HepG2 (cell line): ENCODE data around the gene KCNH8. TPM values are rescaled to one million over a fixed set of nuclear protein-coding genes. Genes with fewer than 3 reads are reported as not detected.

Experiments
- ATAC-seq: fragments of 200-7000 bp; cut with Tn5 transposase; 3 replicates; pipeline ENCODE4 v1.9.1; 2020; ENCODE audit warnings: mild to moderate bottlenecking, moderate library complexity
- BruUV-seq: library from RNA; stranded (reverse); fragments of 400-500 nt; replicated peaks from 2 replicates; lab custom pipeline; 2021; lab: Mats Ljungman, UMichigan
- CTCF ChIA-PET: fragments of 300-600 bp; formaldehyde crosslinking; extraction: SDS; loops from one replicate; lab custom pipeline; 2021; ENCODE audit warnings: low total read pairs, inconsistent platforms, low intra/inter-chr PET ratio; lab: Yijun Ruan, JAX
- POLR2A ChIA-PET: fragments of 350-600 bp; sonication (Branson Sonifier 250); formaldehyde crosslinking; loops from one replicate; lab custom pipeline; 2020; ENCODE audit warnings: antibody characterized with exemption, inconsistent platforms; lab: Yijun Ruan, JAX
- DNase-seq: peaks from one replicate; pipeline ENCODE4 v3.0.0-alpha.2; 2015; ENCODE audit warnings: low spot score
- FAIRE-seq: peaks from 3 replicates; lab custom pipeline; 2011; peaks lifted over from hg19 to GRCh38; lab: Jason Lieb, UNC
- H2AFZ ChIP-seq: one replicate; pipeline ENCODE4 v1.6.1; 2011; ENCODE audit warnings: low read length, inconsistent platforms
- H3K27ac ChIP-seq: fragments of 300-600 bp; 3 replicates; pipeline ENCODE4 v1.8.0; 2011; ENCODE audit warnings: mixed run types, mild to moderate bottlenecking, mixed read lengths, low read length, inconsistent platforms; ENCODE audit not compliant: insufficient read depth; ENCODE audit errors: extremely low read length
- H3K27me3 ChIP-seq, 2 experiments: fragments of 200-600 bp in 1 of 2; 2 replicates in 1 of 2; 3 replicates in 1 of 2; pipeline versions ENCODE4 v1.6.0 to v1.8.0; 2011; ENCODE audit warnings: low read length in 2 of 2, mild to moderate bottlenecking in 2 of 2, moderate library complexity in 2 of 2, inconsistent platforms in 1 of 2; ENCODE audit not compliant: insufficient read depth in 2 of 2, control insufficient read depth in 1 of 2
- H3K36me3 ChIP-seq, 2 experiments: fragments of 200-600 bp in 1 of 2; replicated peaks in 1 of 2; 2 replicates in 1 of 2; 3 replicates in 1 of 2; pipeline versions ENCODE4 v1.5.1 to v1.8.0; 2011; ENCODE audit warnings: low read length in 2 of 2, inconsistent platforms in 1 of 2; ENCODE audit not compliant: insufficient read depth in 2 of 2, control insufficient read depth in 1 of 2
- H3K4me1 ChIP-seq: 2 replicates; pipeline ENCODE4 v1.5.1; 2012; ENCODE audit warnings: low read length, inconsistent platforms; ENCODE audit not compliant: insufficient read depth
- H3K4me2 ChIP-seq: 2 replicates; pipeline ENCODE4 v1.6.0; 2011; ENCODE audit warnings: low read depth, low read length, inconsistent platforms
- H3K4me3 ChIP-seq, 3 experiments: fragments of 200-600 bp in 1 of 3; sonication (generic), shearing (Covaris generic) in 1 of 3; replicated peaks in 1 of 3; 2 replicates each; pipeline ENCODE4 v1.5.1; 2011 to 2016; ENCODE audit warnings: low read length in 3 of 3, inconsistent platforms in 2 of 3, low read depth in 2 of 3, mild to moderate bottlenecking in 2 of 3, control low read depth in 1 of 3, mixed read lengths in 1 of 3; ENCODE audit not compliant: insufficient read depth in 1 of 3
- H3K79me2 ChIP-seq: one replicate; pipeline ENCODE4 v1.6.1; 2011; ENCODE audit warnings: low read length, inconsistent platforms; ENCODE audit not compliant: insufficient read depth
- H3K9ac ChIP-seq: 2 replicates; pipeline ENCODE4 v1.6.0; 2011; ENCODE audit warnings: mild to moderate bottlenecking, low read depth, low read length, inconsistent platforms; ENCODE audit not compliant: insufficient read depth
- H3K9me3 ChIP-seq: 2 replicates; pipeline ENCODE4 v1.5.1; 2012; ENCODE audit warnings: mild to moderate bottlenecking, low read length
- H4K20me1 ChIP-seq: 2 replicates; pipeline ENCODE4 v1.6.0; 2011; ENCODE audit warnings: inconsistent platforms, mild to moderate bottlenecking, low read length, moderate library complexity; ENCODE audit not compliant: insufficient read depth
- CENPX ChIP-seq: sonication (generic); formaldehyde crosslinking; IDR thresholded peaks from 2 replicates; pipeline ENCODE4 v1.9.0; 2021; ENCODE audit warnings: mild to moderate bottlenecking, missing genetic modification reagents, moderate library complexity
- CHD4 ChIP-seq: fragments of 200-600 bp; sonication (generic); IDR thresholded peaks from 2 replicates; pipeline ENCODE4 v1.7.0; 2017; ENCODE audit warnings: mild to moderate bottlenecking, low read length, borderline replicate concordance
- FOXP1 ChIP-seq, 2 experiments: fragments of 450-650 bp in 1 of 2; IDR thresholded peaks; 2 replicates each; pipeline ENCODE4 v1.6.1; 2017 to 2018; ENCODE audit warnings: antibody characterized with exemption in 1 of 2
- MIER2 ChIP-seq: IDR thresholded peaks from 2 replicates; pipeline ENCODE4 v1.6.1; 2016; ENCODE audit warnings: missing biosample characterization, missing genetic modification reagents
- SALL2 ChIP-seq: sonication (generic); formaldehyde crosslinking; IDR thresholded peaks from 2 replicates; pipeline ENCODE4 v1.8.1; 2023; ENCODE audit warnings: mild to moderate bottlenecking, missing genetic modification reagents, inconsistent platforms
- TRIM22 ChIP-seq: fragments of 450-650 bp; IDR thresholded peaks from 2 replicates; pipeline ENCODE4 v1.6.1; 2017
- ZBTB7B ChIP-seq: sonication (generic); formaldehyde crosslinking; IDR thresholded peaks from 2 replicates; pipeline ENCODE4 v1.4.0; 2020; ENCODE audit warnings: missing genetic modification reagents
- ZNF616 ChIP-seq: sonication (generic); formaldehyde crosslinking; IDR thresholded peaks from 2 replicates; pipeline ENCODE4 v1.5.0; 2020; ENCODE audit warnings: low read depth, mild to moderate bottlenecking, missing genetic modification reagents
- ZNF776 ChIP-seq: sonication (generic); formaldehyde crosslinking; IDR thresholded peaks from 2 replicates; pipeline ENCODE4 v1.4.0; 2020; ENCODE audit warnings: mild to moderate bottlenecking, missing genetic modification reagents
- ZUFSP ChIP-seq: sonication (generic); formaldehyde crosslinking; IDR thresholded peaks from 2 replicates; pipeline ENCODE4 v1.9.0; 2021; ENCODE audit warnings: missing genetic modification reagents, mild to moderate bottlenecking, borderline replicate concordance
- WGBS: methylation state at CpG from one replicate; pipeline ENCODE4 v1.1.6; 2017; ENCODE audit warnings: low lambda C conversion rate; 5-methylcytosine and 5-hydroxymethylcytosine counted together
- in situ Hi-C: cut with HindIII; loops from 2 replicates; pipeline ENCODE4 v1.10.0; 2017; ENCODE audit warnings: low pct_unique_long_range_greater_than_20kb; ENCODE audit not compliant: extremely low pct_ligation_motif_present
- intact Hi-C: fragments of 100-400 bp; cut with micrococcal nuclease; formaldehyde crosslinking; loops from one replicate; pipeline ENCODE4 v1.10.0; 2022; ENCODE audit not compliant: unreplicated experiment
- polyA plus RNA-seq, 8 experiments: library from polyadenylated mRNA; depleted of rRNA in 3 of 8; stranded (reverse) in 7 of 8; unstranded in 1 of 8; fragments of >200 nt; fragmentation: Illumina TruSeq in 4 of 8; extraction: Trizol in 4 of 8; gene quantifications; 2 replicates each; pipeline versions ENCODE4 v1.2.1 to v1.2.3, GENCODE V29; 2011 to 2016; ENCODE audit warnings: low read depth in 4 of 8, missing spikeins in 1 of 8, mixed read lengths in 1 of 8; ENCODE audit not compliant: insufficient read depth in 1 of 8
- total RNA-seq, 5 experiments: library from RNA; depleted of rRNA; stranded (reverse); fragments of >200 nt; fragmentation: Illumina TruSeq; extraction: Trizol; gene quantifications; 2 replicates each; pipeline ENCODE4 v1.2.3, GENCODE V29; 2016; ENCODE audit warnings: low read depth in 1 of 5
- TF ChIP-seq, protein P1 (sequence below): sonication (generic); formaldehyde crosslinking; IDR thresholded peaks from 2 replicates; pipeline ENCODE4 v1.5.0; 2020; ENCODE audit warnings: missing genetic modification reagents

Gene KCNH8
- total and polyA plus RNA-seq, 2 of the 13 experiments (the other 11 are each of a cell fraction or from before 2014, with no cell fraction given): 0.04 TPM; not detected in 1

- no peak overlapping the region for H3K27ac ChIP-seq
- H3K9ac ChIP-seq: no peak overlapping the region
- 5% methylated on average over 3 of the region's 3 CpGs for WGBS
- DNase-seq: no peak
- H4K20me1 ChIP-seq: no peaks in the 10 kb centered on the region
- H2AFZ ChIP-seq: no peak overlapping the region
- intact Hi-C loops (no loop called here), in situ Hi-C loops (no loop called here)
- H3K4me1 ChIP-seq: no peaks in the 10 kb centered on the region
- TF ChIP-seq ZNF776 (CRISPR knock-in tag) (no peak), SALL2 (CRISPR knock-in tag) (no peak), ZNF616 (CRISPR knock-in tag) (no peak), CENPX (CRISPR knock-in tag) (no peak), TRIM22 (no peak), ZUFSP (no peak), MIER2 (no peak), ZBTB7B (CRISPR knock-in tag) (no peak), FOXP1 (IDR thresholded peaks at IDR 0.05) (no peak), FOXP1 (CRISPR knock-in tag; IDR thresholded peaks at IDR 0.05) (no peak), CHD4 (no peak)
- TF ChIP-seq, protein P1, sequence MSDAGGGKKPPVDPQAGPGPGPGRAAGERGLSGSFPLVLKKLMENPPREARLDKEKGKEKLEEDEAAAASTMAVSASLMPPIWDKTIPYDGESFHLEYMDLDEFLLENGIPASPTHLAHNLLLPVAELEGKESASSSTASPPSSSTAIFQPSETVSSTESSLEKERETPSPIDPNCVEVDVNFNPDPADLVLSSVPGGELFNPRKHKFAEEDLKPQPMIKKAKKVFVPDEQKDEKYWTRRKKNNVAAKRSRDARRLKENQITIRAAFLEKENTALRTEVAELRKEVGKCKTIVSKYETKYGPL: no peak
- CTCF ChIA-PET: no interaction called here
- no peak overlapping the region for H3K4me2 ChIP-seq
- no TSS peak for BruUV-seq
- H3K27me3 ChIP-seq: no peaks in the 10 kb centered on the region
- no peaks in the 10 kb centered on the region for H3K36me3 ChIP-seq
- POLR2A ChIA-PET: no interaction called here
- no peak for ATAC-seq
- no peak overlapping the region for H3K4me3 ChIP-seq
- H3K79me2 ChIP-seq: no peaks in the 10 kb centered on the region
- no peak for FAIRE-seq
- H3K9me3 ChIP-seq: 0 out of 2 replicates have a peak, but pooled peaks cover 6% of the 10 kb centered on the region
These were observed 146.9 kb downstream of the KCNH8 start for GRCh38 chr3:19295208-19295607.
